Measurements from ENCODE around the gene CHST9. TPM values are rescaled to one million over a fixed set of nuclear protein-coding genes. Genes with fewer than 3 reads are reported as not detected.

Gene CHST9
- total and polyA plus RNA-seq, 8 donors, result 3.9 to 17.2 (median 7.8) TPM

- Histone ChIP-seq H3K36me3 (no peaks in the 10 kb centered on the region), H3K4me3 (no peak overlapping the region), H3K4me1 (peaks cover 0 to 3% (median 0%) of the 10 kb centered on the region in 3 donors), H3K27ac (no peak overlapping the region), H3K27me3 (no peaks in the 10 kb centered on the region), H3K9me3 (no peaks in the 10 kb centered on the region)
- no peak for ATAC-seq
- TF ChIP-seq CTCF (IDR thresholded peaks at IDR 0.05), result no peak
- FAIRE-seq, result no peak
- 59 to 64% methylated on average over 3 of the region's 3 CpGs for WGBS, 2 donors
- DNase-seq, result no peak
- intact Hi-C loops (cut with DNase I), result no loop called here
Observed at GRCh38 chr18:27120246-27120645, 64.9 kb downstream of the CHST9 start.

GRCh38 chr18:27118973-27119372 is 66.1 kb downstream of the CHST9 start:
- intact Hi-C loops (cut with DNase I), result no loop called here
- Histone ChIP-seq H3K27me3 (no peaks in the 10 kb centered on the region), H3K36me3 (no peaks in the 10 kb centered on the region), H3K4me1 (peaks cover 0 to 3% (median 0%) of the 10 kb centered on the region in 3 donors), H3K9me3 (no peaks in the 10 kb centered on the region), H3K27ac (peak overlapping the region in 1 of 4 donors; percentile 29), H3K4me3 (no peak overlapping the region)
- 35 to 37% methylated on average over 3 of the region's 3 CpGs for WGBS, 2 donors
- FAIRE-seq (no peak), ATAC-seq (peak in 2 of 4 donors; percentile 27 to 61), DNase-seq (no peak)
- no peak for TF ChIP-seq CTCF (IDR thresholded peaks at IDR 0.05)

- H3K9me3 ChIP-seq, result no peaks in the 10 kb centered on the region
- no peak for DNase-seq
- no peak for ATAC-seq
- no peak overlapping the region for H3K27ac ChIP-seq
- no peaks in the 10 kb centered on the region for H3K36me3 ChIP-seq
- no peak for TF ChIP-seq CTCF (IDR thresholded peaks at IDR 0.05)
- intact Hi-C loops (cut with DNase I), result no loop called here
- WGBS, 2 donors, result 60 to 73% methylated on average over 3 of the region's 3 CpGs
- no peak for FAIRE-seq
- no peaks in the 10 kb centered on the region for H3K27me3 ChIP-seq
- no peak overlapping the region for H3K4me3 ChIP-seq
- peaks cover 0 to 3% (median 0%) of the 10 kb centered on the region in 3 donors for H3K4me1 ChIP-seq
Observed at GRCh38 chr18:27114842-27115241, 70.3 kb downstream of the CHST9 start.

- no peaks in the 10 kb centered on the region for H3K27me3 ChIP-seq
- no peak for TF ChIP-seq CTCF (IDR thresholded peaks at IDR 0.05)
- no peak overlapping the region for H3K27ac ChIP-seq
- no peak for DNase-seq
- H3K9me3 ChIP-seq, result no peaks in the 10 kb centered on the region
- no peak for ATAC-seq
- H3K4me1 ChIP-seq, result no peaks in the 10 kb centered on the region
- no peak overlapping the region for H3K4me3 ChIP-seq
- intact Hi-C loops (cut with DNase I), result no loop called here
- no peaks in the 10 kb centered on the region for H3K36me3 ChIP-seq
- no peak for FAIRE-seq
Observed at GRCh38 chr18:27113358-27113757, 71.8 kb downstream of the CHST9 start.

DNA sequence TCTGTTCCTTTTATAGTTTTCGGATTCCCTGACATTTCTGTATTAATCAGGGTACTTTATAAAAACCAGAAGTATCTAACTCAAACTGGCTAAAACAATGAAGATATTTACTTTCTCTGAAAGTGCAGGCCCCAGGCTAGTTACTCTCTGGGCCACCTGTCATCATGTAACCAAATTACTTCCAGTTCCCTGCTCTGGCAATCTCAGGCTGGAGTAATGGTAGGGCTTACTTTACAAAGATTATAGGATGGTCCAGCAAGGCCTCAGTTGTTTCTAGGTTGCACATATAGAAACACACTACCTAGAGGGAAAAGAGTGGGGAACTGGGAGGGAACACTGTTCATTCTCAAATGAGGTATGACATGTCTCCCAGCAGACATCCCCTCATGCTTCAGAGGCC is 74.8 kb downstream of the CHST9 start:
- ATAC-seq (peak in 2 of 4 donors; percentile 24 to 58), FAIRE-seq (no peak), DNase-seq (no peak)
- Histone ChIP-seq H3K9me3 (no peaks in the 10 kb centered on the region), H3K36me3 (no peaks in the 10 kb centered on the region), H3K27me3 (no peaks in the 10 kb centered on the region), H3K4me1 (no peaks in the 10 kb centered on the region), H3K27ac (no peak overlapping the region), H3K4me3 (no peak overlapping the region)
- 81 to 89% methylated on average over 1 of the region's 1 CpG for WGBS, 2 donors
- intact Hi-C loops (cut with DNase I), result no loop called here
- TF ChIP-seq CTCF (IDR thresholded peaks at IDR 0.05), result no peak

Data from pancreas (tissue), 10 donors.